GM12892 (cell line): ENCODE results near the gene RSAD1.

Experiments used
- DNase-seq: peaks from one replicate; pipeline ENCODE4 v3.0.0; 2011; ENCODE audit not compliant: insufficient read length
- FAIRE-seq: peaks from 2 replicates; lab custom pipeline; 2011; peaks lifted over from hg19 to GRCh38; lab: Jason Lieb, UNC
- POLR2A ChIP-seq: IDR thresholded peaks from 2 replicates; pipeline ENCODE4 v1.6.1; 2011; ENCODE audit warnings: low read depth, low read length, control low read depth
- POLR2AphosphoS5 ChIP-seq: IDR thresholded peaks from 2 replicates; pipeline ENCODE4 v1.6.1; 2011; ENCODE audit warnings: low read depth, low read length, control low read depth
- TAF1 ChIP-seq: IDR thresholded peaks from 2 replicates; pipeline ENCODE4 v1.6.1; 2011; ENCODE audit warnings: low read depth, mild to moderate bottlenecking, control low read depth, low read length, borderline replicate concordance

RSAD1 gene

GRCh38 chr17:50517504-50518383 lies 39.1 kb downstream of the RSAD1 start:
- DNase-seq (no peak), FAIRE-seq (no peak)
- TF ChIP-seq POLR2AphosphoS5 (no peak), TAF1 (no peak), POLR2A (no peak)

GRCh38 chr17:50518384-50519023 lies 39.8 kb downstream of the RSAD1 start:
- TF ChIP-seq POLR2AphosphoS5 (no peak), TAF1 (no peak), POLR2A (no peak)
- FAIRE-seq, result no peak

GRCh38 chr17:50519141-50519834 lies 40.6 kb downstream of the RSAD1 start:
- DNase-seq (no peak), FAIRE-seq (no peak)
- TF ChIP-seq POLR2AphosphoS5, result no peak

More at GRCh38 chr17:50518384-50519023, 39.8 kb downstream of the RSAD1 start:
- DNase-seq, result no peak

GRCh38 chr17:50520483-50520882 lies 41.8 kb downstream of the RSAD1 start:
- TF ChIP-seq POLR2AphosphoS5 (no peak), TAF1 (no peak), POLR2A (no peak)
- FAIRE-seq, result no peak

GRCh38 chr17:50521514-50521913 lies 42.9 kb downstream of the RSAD1 start:
- FAIRE-seq, result no peak
- no peak for TF ChIP-seq TAF1
- no peak for DNase-seq

More at GRCh38 chr17:50520483-50520882, 41.8 kb downstream of the RSAD1 start:
- no peak for DNase-seq

- TF ChIP-seq POLR2AphosphoS5, result no peak
- no peak for TF ChIP-seq TAF1
- no peak for TF ChIP-seq POLR2A
- DNase-seq (no peak), FAIRE-seq (no peak)
These were observed 44.1 kb downstream of the RSAD1 start for GRCh38 chr17:50522766-50523165.

GRCh38 chr17:50523208-50523607 lies 44.5 kb downstream of the RSAD1 start:
- no peak for TF ChIP-seq POLR2A
- no peak for TF ChIP-seq POLR2AphosphoS5
- no peak for TF ChIP-seq TAF1
- no peak for FAIRE-seq
- no peak for DNase-seq

- DNase-seq, result no peak
These were observed 46.2 kb downstream of the RSAD1 start for GRCh38 chr17:50524838-50525237.

GRCh38 chr17:50527155-50527762 lies 48.6 kb downstream of the RSAD1 start:
- no peak for DNase-seq
- FAIRE-seq, result no peak
- TF ChIP-seq POLR2AphosphoS5, result no peak

More at GRCh38 chr17:50524838-50525237, 46.2 kb downstream of the RSAD1 start:
- TF ChIP-seq POLR2AphosphoS5, result no peak
- TF ChIP-seq POLR2A, result no peak
- TF ChIP-seq TAF1, result no peak
- FAIRE-seq, result no peak

GRCh38 chr17:50527949-50528474 lies 49.4 kb downstream of the RSAD1 start:
- TF ChIP-seq POLR2AphosphoS5 (no peak), TAF1 (no peak), POLR2A (no peak)
- no peak for FAIRE-seq

GRCh38 chr17:50529849-50530248 lies 51.2 kb downstream of the RSAD1 start:
- no peak for DNase-seq
- TF ChIP-seq TAF1 (no peak), POLR2A (no peak), POLR2AphosphoS5 (no peak)
- FAIRE-seq, result no peak

More at GRCh38 chr17:50527949-50528474, 49.4 kb downstream of the RSAD1 start:
- DNase-seq, result no peak
